Neural cell (in vitro differentiated cells): Measurements from ENCODE around the gene LRCOL1. TPM values are rescaled to one million over a fixed set of nuclear protein-coding genes. Genes with fewer than 3 reads are reported as not detected.

ENCODE experiments used
- H2AFZ ChIP-seq: fragments of 200-600, 300-800 bp; sonication (generic), shearing (Covaris generic); 2 replicates; pipeline ENCODE4 v1.6.0; 2014; ENCODE audit warnings: low read depth, mild to moderate bottlenecking, antibody characterized with exemption, low read length, moderate library complexity
- H3F3A ChIP-seq: fragments of 200-600 bp; shearing (Covaris generic); 2 replicates; pipeline ENCODE4 v1.6.1; 2016; ENCODE audit warnings: mild to moderate bottlenecking, moderate library complexity, mixed read lengths, antibody characterized with exemption, low read length; ENCODE audit not compliant: insufficient read depth, poor library complexity, severe bottlenecking
- H3K27ac ChIP-seq: fragments of 200-600, 300-800 bp; sonication (generic), shearing (Covaris generic); 2 replicates; pipeline ENCODE4 v1.5.1; 2014; ENCODE audit warnings: mild to moderate bottlenecking, low read length, moderate library complexity
- H3K27me3 ChIP-seq: fragments of 300-800, 200-600 bp; sonication (generic), shearing (Covaris generic); 2 replicates; pipeline ENCODE4 v1.6.0; 2014; ENCODE audit warnings: mild to moderate bottlenecking, low read depth, low read length, moderate library complexity; ENCODE audit not compliant: insufficient read depth
- H3K36me3 ChIP-seq: fragments of 300-800, 200-600 bp; sonication (generic), shearing (Covaris generic); 2 replicates; pipeline ENCODE4 v1.5.1; 2014; ENCODE audit warnings: mild to moderate bottlenecking, antibody characterized with exemption, low read length, moderate library complexity; ENCODE audit not compliant: insufficient read depth
- H3K4me2 ChIP-seq: fragments of 300-800, 200-600 bp; sonication (generic), shearing (Covaris generic); 2 replicates; pipeline ENCODE4 v1.6.0; 2014; ENCODE audit warnings: mild to moderate bottlenecking, low read length
- H3K4me3 ChIP-seq: fragments of 300-800, 200-600 bp; sonication (generic), shearing (Covaris generic); 2 replicates; pipeline ENCODE4 v1.5.1; 2014; ENCODE audit warnings: mild to moderate bottlenecking, low read length, moderate library complexity
- H3K79me2 ChIP-seq: fragments of 200-600 bp; shearing (Covaris generic); replicated peaks from 2 replicates; pipeline ENCODE4 v1.6.0; 2014; ENCODE audit warnings: mild to moderate bottlenecking, low read length, moderate library complexity; ENCODE audit not compliant: insufficient read depth
- H3K9ac ChIP-seq: fragments of 300-800, 200-600 bp; sonication (generic), shearing (Covaris generic); 2 replicates; pipeline ENCODE4 v1.6.1; 2016; ENCODE audit warnings: mild to moderate bottlenecking, low read length, mixed read lengths
- H3K9me2 ChIP-seq: fragments of 200-600 bp; shearing (Covaris generic); 2 replicates; pipeline ENCODE4 v1.6.1; 2016; ENCODE audit warnings: mild to moderate bottlenecking, low read length, mixed read lengths; ENCODE audit not compliant: insufficient read depth
- H3K9me3 ChIP-seq: fragments of 200-600, 300-800 bp; sonication (generic), shearing (Covaris generic); 2 replicates; pipeline ENCODE4 v1.6.1; 2016; ENCODE audit warnings: mild to moderate bottlenecking, mixed run types, low read length, moderate library complexity, mixed read lengths
- H4K20me1 ChIP-seq: fragments of 200-600 bp; shearing (Covaris generic); 2 replicates; pipeline ENCODE4 v1.6.1; 2016; ENCODE audit warnings: mild to moderate bottlenecking, mixed run types; ENCODE audit not compliant: insufficient read depth
- CTCF ChIP-seq: fragments of 450-650 bp; IDR thresholded peaks from 2 replicates; pipeline ENCODE4 v1.5.1; 2014; ENCODE audit warnings: antibody characterized with exemption, mild to moderate bottlenecking, moderate library complexity; ENCODE audit not compliant: poor library complexity, severe bottlenecking
- EP300 ChIP-seq: fragments of 450-650 bp; conservative IDR thresholded peaks from 2 replicates; pipeline ENCODE4 v1.6.1; 2014; ENCODE audit warnings: antibody characterized with exemption, mild to moderate bottlenecking, moderate library complexity; ENCODE audit not compliant: poor library complexity, severe bottlenecking
- EZH2 ChIP-seq: fragments of 200-600, 300-800 bp; shearing (Covaris generic), sonication (generic); IDR thresholded peaks from 2 replicates; pipeline ENCODE4 v1.6.1; 2014; ENCODE audit warnings: antibody characterized with exemption, low read length, borderline replicate concordance, mild to moderate bottlenecking; ENCODE audit not compliant: insufficient read depth, poor library complexity, severe bottlenecking
- MXI1 ChIP-seq: fragments of 450-650 bp; conservative IDR thresholded peaks from 2 replicates; pipeline ENCODE4 v1.6.1; 2014; ENCODE audit warnings: antibody characterized with exemption, mild to moderate bottlenecking; ENCODE audit not compliant: poor library complexity, severe bottlenecking
- POLR2AphosphoS5 ChIP-seq: IDR thresholded peaks from 2 replicates; pipeline ENCODE4 v1.6.1; 2012
- RAD21 ChIP-seq: fragments of 450-650 bp; conservative IDR thresholded peaks from 2 replicates; pipeline ENCODE4 v1.6.1; 2014; ENCODE audit warnings: antibody characterized with exemption, mild to moderate bottlenecking, moderate library complexity
- REST ChIP-seq: IDR thresholded peaks from 2 replicates; pipeline ENCODE4 v1.6.1; 2012; ENCODE audit warnings: borderline replicate concordance
- SMC3 ChIP-seq: fragments of 450-650 bp; conservative IDR thresholded peaks from 2 replicates; pipeline ENCODE4 v1.6.1; 2014; ENCODE audit warnings: antibody characterized with exemption, mild to moderate bottlenecking, moderate library complexity; ENCODE audit not compliant: poor library complexity
- TAF1 ChIP-seq: IDR thresholded peaks from 2 replicates; pipeline ENCODE4 v1.6.1; 2012; ENCODE audit warnings: low read depth
- polyA plus RNA-seq: library from polyadenylated mRNA; depleted of rRNA; stranded (reverse); fragments of >200 nt; gene quantifications from 2 replicates; pipeline ENCODE4 v1.2.3, GENCODE V29; 2014

Gene LRCOL1
- polyA plus RNA-seq, 1 donor from 2014 or later: not detected

- no peak for TF ChIP-seq REST
- no peak for TF ChIP-seq POLR2AphosphoS5
Observed at GRCh38 chr12:132608231-132609171, 1.9 kb downstream of the LRCOL1 start (continued).

GRCh38 chr12:132606927-132607326 is 3.5 kb downstream of the LRCOL1 start:
- no peaks in the 10 kb centered on the region for H3K36me3 ChIP-seq
- H3K9me3 ChIP-seq: no peaks in the 10 kb centered on the region
- no peak overlapping the region for H3K4me3 ChIP-seq
- H3K9me2 ChIP-seq: no peaks in the 10 kb centered on the region
- H3K4me2 ChIP-seq: no peak overlapping the region
- no peaks in the 10 kb centered on the region for H3F3A ChIP-seq
- H2AFZ ChIP-seq: no peak overlapping the region
- H4K20me1 ChIP-seq: no peaks in the 10 kb centered on the region
- no peak overlapping the region for H3K27ac ChIP-seq
- no peaks in the 10 kb centered on the region for H3K27me3 ChIP-seq
- no peak for TF ChIP-seq TAF1
- no peak for TF ChIP-seq REST
- no peak for TF ChIP-seq EP300
- no peak for TF ChIP-seq RAD21
- no peak overlapping the region for H3K9ac ChIP-seq
- no peaks in the 10 kb centered on the region for H3K79me2 ChIP-seq

GRCh38 chr12:132606466-132606865 is 3.9 kb downstream of the LRCOL1 start:
- Histone ChIP-seq H2AFZ (no peak overlapping the region), H3K9ac (no peak overlapping the region), H3K27me3 (no peaks in the 10 kb centered on the region), H3K27ac (no peak overlapping the region), H3K4me3 (no peak overlapping the region), H3K79me2 (no peaks in the 10 kb centered on the region), H3K4me2 (no peak overlapping the region), H4K20me1 (no peaks in the 10 kb centered on the region), H3F3A (no peaks in the 10 kb centered on the region), H3K9me3 (no peaks in the 10 kb centered on the region), H3K36me3 (no peaks in the 10 kb centered on the region), H3K9me2 (no peaks in the 10 kb centered on the region)
- no peak for TF ChIP-seq REST
- TF ChIP-seq MXI1: no peak
- TF ChIP-seq EP300: no peak
- TF ChIP-seq TAF1: no peak
- TF ChIP-seq SMC3: no peak
- no peak for TF ChIP-seq RAD21
- no peak for TF ChIP-seq POLR2AphosphoS5
- TF ChIP-seq EZH2: no peak
- TF ChIP-seq CTCF: no peak
